CD14-positive monocyte (primary cell): Measurements from ENCODE around the gene MICALL2. TPM values are rescaled to one million over a fixed set of nuclear protein-coding genes. Genes with fewer than 3 reads are reported as not detected.

Source experiments
- DNase-seq, 3 donors: peaks; one replicate each; pipeline ENCODE4 v3.0.0-alpha.2; 2011 to 2022
- H2AFZ ChIP-seq: 2 replicates; pipeline ENCODE4 v1.6.0; 2012; ENCODE audit warnings: mild to moderate bottlenecking, low read depth, low read length, inconsistent platforms; ENCODE audit not compliant: insufficient read depth, poor library complexity, severe bottlenecking
- H3K27ac ChIP-seq, 2 donors: 1 replicate in 1 of 2; 2 replicates in 1 of 2; pipeline ENCODE4 v1.5.1; 2012 to 2013; ENCODE audit warnings: low read length in 2 of 2, control low read depth in 1 of 2, inconsistent platforms in 1 of 2, low read depth in 1 of 2, mild to moderate bottlenecking in 1 of 2
- H3K27me3 ChIP-seq, 2 donors: one replicate each; pipeline versions ENCODE4 v1.6.0 to v1.6.1; 2011 to 2013; ENCODE audit warnings: low read length in 2 of 2; ENCODE audit not compliant: control insufficient read depth in 2 of 2, insufficient read depth in 2 of 2
- H3K36me3 ChIP-seq, 2 donors: replicated peaks in 1 of 2; 1 replicate in 1 of 2; 2 replicates in 1 of 2; pipeline versions ENCODE4 v1.5.1 to v1.6.1; 2012 to 2013; ENCODE audit warnings: low read length in 2 of 2, control low read depth in 1 of 2, inconsistent platforms in 1 of 2, mild to moderate bottlenecking in 1 of 2; ENCODE audit not compliant: insufficient read depth in 2 of 2, control insufficient read depth in 1 of 2
- H3K4me1 ChIP-seq, 2 donors: 1 replicate in 1 of 2; 2 replicates in 1 of 2; pipeline versions ENCODE4 v1.5.1 to v1.6.1; 2012 to 2013; ENCODE audit warnings: low read length in 2 of 2, control low read depth in 1 of 2, inconsistent platforms in 1 of 2, mild to moderate bottlenecking in 1 of 2, moderate library complexity in 1 of 2; ENCODE audit not compliant: insufficient read depth in 2 of 2, control insufficient read depth in 1 of 2
- H3K4me2 ChIP-seq: replicated peaks from 2 replicates; pipeline ENCODE3; 2012; ENCODE audit warnings: low read length, moderate library complexity, mild to moderate bottlenecking; ENCODE audit not compliant: poor library complexity, severe bottlenecking; ENCODE audit errors: extremely low read depth
- H3K4me3 ChIP-seq, 3 experiments: fragments of 200-600 bp in 1 of 3; sonication (generic) in 1 of 3; replicated peaks in 1 of 3; 1 replicate in 2 of 3; 2 replicates in 1 of 3; pipeline ENCODE4 v1.5.1; 2011 to 2013; ENCODE audit warnings: low read length in 3 of 3, mild to moderate bottlenecking in 3 of 3, control low read depth in 2 of 3, low read depth in 2 of 3, inconsistent platforms in 1 of 3, moderate library complexity in 1 of 3
- H3K79me2 ChIP-seq: 2 replicates; pipeline ENCODE4 v1.6.0; 2012; ENCODE audit warnings: mild to moderate bottlenecking, control low read depth, inconsistent platforms, low read length, moderate library complexity; ENCODE audit not compliant: insufficient read depth
- H3K9ac ChIP-seq: 2 replicates; pipeline ENCODE4 v1.6.0; 2017; ENCODE audit warnings: low read length, mild to moderate bottlenecking; ENCODE audit not compliant: insufficient read depth, poor library complexity, severe bottlenecking
- H3K9me3 ChIP-seq, 2 donors: replicated peaks in 1 of 2; 1 replicate in 1 of 2; 2 replicates in 1 of 2; pipeline versions ENCODE4 v1.5.1 to v1.6.1; 2012 to 2013; ENCODE audit warnings: low read length in 2 of 2, control low read depth in 1 of 2; ENCODE audit not compliant: control insufficient read depth in 1 of 2, insufficient read depth in 1 of 2
- H4K20me1 ChIP-seq: 2 replicates; pipeline ENCODE4 v1.6.0; 2012; ENCODE audit warnings: mild to moderate bottlenecking, low read length, control low read depth, moderate library complexity; ENCODE audit not compliant: insufficient read depth
- H3K27ac Mint-ChIP-seq, 7 donors: one replicate each; pipeline ENCODE4 v1.8.0; 2020; ENCODE audit warnings: mild to moderate bottlenecking in 7 of 7, mixed read lengths in 7 of 7, moderate library complexity in 6 of 7, inconsistent platforms in 2 of 7
- H3K27me3 Mint-ChIP-seq, 3 donors: one replicate each; pipeline ENCODE4 v1.8.0; 2021 to 2022; ENCODE audit warnings: low read depth in 3 of 3, mild to moderate bottlenecking in 3 of 3, mixed read lengths in 3 of 3, moderate library complexity in 3 of 3, inconsistent platforms in 1 of 3
- H3K36me3 Mint-ChIP-seq, 2 donors: one replicate each; pipeline ENCODE4 v1.8.0; 2020; ENCODE audit warnings: mixed read lengths in 2 of 2, inconsistent platforms in 1 of 2, mild to moderate bottlenecking in 1 of 2
- H3K4me1 Mint-ChIP-seq: one replicate; pipeline ENCODE4 v1.8.0; 2020; ENCODE audit warnings: mild to moderate bottlenecking, mixed read lengths
- H3K4me3 Mint-ChIP-seq, 2 donors: one replicate each; pipeline ENCODE4 v1.8.0; 2020; ENCODE audit warnings: mild to moderate bottlenecking in 2 of 2, mixed read lengths in 2 of 2, moderate library complexity in 1 of 2
- H3K9me3 Mint-ChIP-seq, 7 donors: one replicate each; pipeline ENCODE4 v1.8.0; 2020 to 2022; ENCODE audit warnings: mixed read lengths in 7 of 7, mild to moderate bottlenecking in 6 of 7, moderate library complexity in 6 of 7, inconsistent platforms in 2 of 7
- WGBS: methylation state at CpG from one replicate; pipeline ENCODE4 v1.1.5; 2013; ENCODE audit warnings: missing lambda C conversion rate; ENCODE audit not compliant: insufficient coverage; 5-methylcytosine and 5-hydroxymethylcytosine counted together
- intact Hi-C, 2 donors: fragments of 100-400 bp; cut with micrococcal nuclease; formaldehyde crosslinking; loops; one replicate each; pipeline versions ENCODE4 v1.15.0 to v1.15.1; 2023
- polyA plus RNA-seq, 3 donors: library from polyadenylated mRNA; depleted of rRNA in 1 of 3; unstranded in 2 of 3; stranded (reverse) in 1 of 3; fragments of 300-500 nt in 2 of 3; fragments of >200 nt in 1 of 3; fragmentation: Illumina TruSeq in 2 of 3; gene quantifications; 1 replicate in 2 of 3; 2 replicates in 1 of 3; pipeline ENCODE4 v1.2.3, GENCODE V29; 2012 to 2021
- TF ChIP-seq, protein P1 (sequence below): fragments of 200-600 bp; IDR thresholded peaks from one replicate; pipeline ENCODE4 v1.8.0; 2022; ENCODE audit warnings: antibody characterized with exemption, mild to moderate bottlenecking

MICALL2 gene
- polyA plus RNA-seq, 3 donors = 0.14 to 7.2 (median 0.72) TPM

DNA sequence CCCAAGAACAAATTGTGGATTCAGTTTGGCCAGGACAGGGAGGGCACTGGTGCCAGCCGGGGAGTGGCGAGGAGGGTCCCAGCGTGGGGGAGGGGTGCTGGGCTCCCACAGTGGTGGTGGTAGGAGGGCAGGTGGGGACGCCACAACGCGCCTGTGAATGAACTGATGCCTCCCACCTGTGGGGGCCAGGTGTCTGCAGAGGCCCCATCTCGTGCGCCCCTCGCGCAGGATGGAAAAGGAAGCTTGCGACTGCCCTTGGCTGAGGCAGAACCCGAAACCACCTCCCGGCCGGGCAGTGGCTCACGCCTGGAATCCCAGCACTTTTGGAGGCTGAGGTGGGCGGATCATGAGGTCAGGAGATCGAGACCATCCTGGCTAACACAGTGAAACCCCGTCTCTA, 72.0 kb downstream of the MICALL2 start:
- DNase-seq = no peak
- H3K36me3 ChIP-seq = no peaks in the 10 kb centered on the region
- Mint-ChIP-seq H3K9me3 (peaks cover 0 to 11% (median 7%) of the 10 kb centered on the region in 7 donors), H3K36me3 (no peaks in the 10 kb centered on the region), H3K27me3 (peaks cover 22 to 39% (median 29%) of the 10 kb centered on the region in 3 donors), H3K27ac (no peak overlapping the region), H3K4me3 (no peak overlapping the region), H3K4me1 (no peaks in the 10 kb centered on the region)
- no peak overlapping the region for H2AFZ ChIP-seq
- no peaks in the 10 kb centered on the region for H3K4me1 ChIP-seq
- H3K4me2 ChIP-seq = no peak overlapping the region
- 84% methylated on average over 11 of the region's 18 CpGs for WGBS
- intact Hi-C loops = no loop called here
- H3K27me3 ChIP-seq = peaks cover 0 to 6% of the 10 kb centered on the region in 2 donors
- H3K9ac ChIP-seq = no peak overlapping the region
- no peaks in the 10 kb centered on the region for H3K79me2 ChIP-seq
- H3K27ac ChIP-seq = no peak overlapping the region
- H3K4me3 ChIP-seq = no peak overlapping the region
- TF ChIP-seq, protein P1, sequence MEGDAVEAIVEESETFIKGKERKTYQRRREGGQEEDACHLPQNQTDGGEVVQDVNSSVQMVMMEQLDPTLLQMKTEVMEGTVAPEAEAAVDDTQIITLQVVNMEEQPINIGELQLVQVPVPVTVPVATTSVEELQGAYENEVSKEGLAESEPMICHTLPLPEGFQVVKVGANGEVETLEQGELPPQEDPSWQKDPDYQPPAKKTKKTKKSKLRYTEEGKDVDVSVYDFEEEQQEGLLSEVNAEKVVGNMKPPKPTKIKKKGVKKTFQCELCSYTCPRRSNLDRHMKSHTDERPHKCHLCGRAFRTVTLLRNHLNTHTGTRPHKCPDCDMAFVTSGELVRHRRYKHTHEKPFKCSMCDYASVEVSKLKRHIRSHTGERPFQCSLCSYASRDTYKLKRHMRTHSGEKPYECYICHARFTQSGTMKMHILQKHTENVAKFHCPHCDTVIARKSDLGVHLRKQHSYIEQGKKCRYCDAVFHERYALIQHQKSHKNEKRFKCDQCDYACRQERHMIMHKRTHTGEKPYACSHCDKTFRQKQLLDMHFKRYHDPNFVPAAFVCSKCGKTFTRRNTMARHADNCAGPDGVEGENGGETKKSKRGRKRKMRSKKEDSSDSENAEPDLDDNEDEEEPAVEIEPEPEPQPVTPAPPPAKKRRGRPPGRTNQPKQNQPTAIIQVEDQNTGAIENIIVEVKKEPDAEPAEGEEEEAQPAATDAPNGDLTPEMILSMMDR = no peak
- H4K20me1 ChIP-seq = no peaks in the 10 kb centered on the region
- peaks cover 4 to 5% of the 10 kb centered on the region in 2 donors for H3K9me3 ChIP-seq

DNA sequence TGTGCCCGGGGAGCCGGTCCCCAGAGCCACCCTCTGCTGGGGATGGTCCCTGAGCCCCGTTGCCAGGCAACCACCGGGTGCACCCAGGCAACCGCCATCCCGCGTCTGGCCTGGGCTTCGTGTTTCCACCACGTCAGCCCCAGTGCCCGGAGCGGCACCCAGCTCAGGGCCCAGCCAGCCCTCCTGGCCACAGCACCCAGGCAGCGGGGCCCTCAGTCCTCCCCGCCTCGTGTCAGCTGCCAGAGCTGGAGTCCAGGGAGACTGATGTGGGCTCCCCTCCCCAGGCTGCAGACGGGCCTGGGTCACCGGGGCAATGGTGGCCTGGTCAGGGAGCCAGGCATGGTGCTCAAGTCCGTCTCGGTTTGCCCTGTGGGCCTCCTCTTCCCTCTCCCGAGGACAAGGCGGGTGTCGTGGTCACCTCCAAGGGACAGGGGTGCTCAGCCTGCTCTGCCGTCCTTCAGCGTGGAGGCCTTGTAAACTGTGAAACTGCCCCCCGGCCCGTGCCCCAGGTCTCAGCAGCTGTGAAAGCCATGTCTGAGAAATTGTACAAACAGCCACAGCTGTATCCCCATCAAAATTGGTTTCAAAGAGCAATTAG, 72.5 kb downstream of the MICALL2 start:
- Mint-ChIP-seq H3K27ac (no peak overlapping the region), H3K4me1 (no peaks in the 10 kb centered on the region), H3K4me3 (no peak overlapping the region), H3K9me3 (peaks cover 0 to 8% (median 5%) of the 10 kb centered on the region in 7 donors), H3K36me3 (no peaks in the 10 kb centered on the region), H3K27me3 (peaks cover 21 to 41% (median 29%) of the 10 kb centered on the region in 3 donors)
- H3K4me1 ChIP-seq = no peaks in the 10 kb centered on the region
- H3K4me2 ChIP-seq = no peak overlapping the region
- H3K36me3 ChIP-seq = no peaks in the 10 kb centered on the region
- H3K4me3 ChIP-seq = no peak overlapping the region
- no peak overlapping the region for H3K27ac ChIP-seq
- peaks cover 4% of the 10 kb centered on the region in 2 donors for H3K9me3 ChIP-seq
- H4K20me1 ChIP-seq = no peaks in the 10 kb centered on the region
- TF ChIP-seq, protein P1 = no peak
- H2AFZ ChIP-seq = no peak overlapping the region
- H3K9ac ChIP-seq = no peak overlapping the region
- intact Hi-C loops = no loop called here
- peaks cover 0 to 6% of the 10 kb centered on the region in 2 donors for H3K27me3 ChIP-seq
- DNase-seq = no peak
- 70% methylated on average over 24 of the region's 25 CpGs for WGBS
- no peaks in the 10 kb centered on the region for H3K79me2 ChIP-seq
